T-helper 17 cell (primary cell): ENCODE results near the gene IFI27. TPM values are rescaled to one million over a fixed set of nuclear protein-coding genes. Genes with fewer than 3 reads are reported as not detected.
"Not testable (repeated sequence)": the region's sequence is repeated elsewhere in the genome, so short reads cannot be mapped to it uniquely, and the experiment has no call there.

Source experiments
- ATAC-seq: fragments of 150-1000 bp; cut with Tn5 transposase; 2 replicates; pipeline ENCODE4 v1.10.0; 2021; ENCODE audit warnings: mild to moderate bottlenecking, moderate library complexity
- DNase-seq, 3 donors: peaks; one replicate each; pipeline versions ENCODE4 v3.0.0 to v3.0.0-alpha.2; 2020 to 2021
- H3K9me3 ChIP-seq: one replicate; pipeline ENCODE4 v1.7.0; 2013; ENCODE audit warnings: low read length, mild to moderate bottlenecking; ENCODE audit not compliant: control insufficient read depth, poor library complexity, severe bottlenecking
- H3K27ac Mint-ChIP-seq: one replicate; pipeline ENCODE4 v1.8.0; 2022; ENCODE audit warnings: mild to moderate bottlenecking, moderate library complexity, mixed read lengths
- H3K27me3 Mint-ChIP-seq: one replicate; pipeline ENCODE4 v1.8.0; 2022; ENCODE audit warnings: mixed read lengths
- H3K36me3 Mint-ChIP-seq: one replicate; pipeline ENCODE4 v1.8.0; 2022; ENCODE audit warnings: low read depth, mixed read lengths
- H3K4me1 Mint-ChIP-seq: one replicate; pipeline ENCODE4 v1.8.0; 2022; ENCODE audit warnings: mild to moderate bottlenecking, mixed read lengths
- H3K4me3 Mint-ChIP-seq: one replicate; pipeline ENCODE4 v1.8.0; 2022; ENCODE audit warnings: mild to moderate bottlenecking, moderate library complexity, mixed read lengths
- total RNA-seq, 4 donors: library from RNA in 2 of 4; stranded (reverse) in 2 of 4; gene quantifications; one replicate each; pipeline ENCODE4 v1.2.3 and lab custom pipeline; 2022 to 2026

Gene IFI27
- total RNA-seq (1 to 10 TPM in 1 of 2 donors, under 1 TPM in 1; 0.63 to 1.0 TPM), total RNA-seq (lab: John Stamatoyannopoulos, UW) (0 to 0.38 reads per million in 2 donors)

- Mint-ChIP-seq H3K27ac (no peak within 1 kb of the TSS), H3K36me3 (no peaks in the 10 kb centered on the region), H3K27me3 (peaks cover 30% of the 10 kb centered on the region), H3K4me1 (peaks cover 7% of the 10 kb centered on the region), H3K4me3 (no peak within 1 kb of the TSS)
- no peaks in the 10 kb centered on the region for H3K9me3 ChIP-seq
- ATAC-seq: no peak
- DNase-seq: no peak
Measured at GRCh38 chr14:94110552-94111181, at the start of gene IFI27. TSS of gene IFI27 (plus strand) at chr14:94110736.

- Mint-ChIP-seq H3K27ac (peak overlapping the region; percentile 53), H3K36me3 (peaks cover 12% of the 10 kb centered on the region), H3K4me1 (peaks cover 64% of the 10 kb centered on the region), H3K27me3 (no peaks in the 10 kb centered on the region), H3K4me3 (no peak overlapping the region)
- ATAC-seq (no peak), DNase-seq (no peak)
- no peaks in the 10 kb centered on the region for H3K9me3 ChIP-seq
Measured at GRCh38 chr14:94062344-94062940, 48.1 kb upstream of the IFI27 start.

GRCh38 chr14:94066089-94066676, 44.4 kb upstream of the IFI27 start:
- ATAC-seq (peak; percentile 23), DNase-seq (no peak)
- H3K4me1 Mint-ChIP-seq: peaks cover 70% of the 10 kb centered on the region
- no peaks in the 10 kb centered on the region for H3K27me3 Mint-ChIP-seq
- peaks cover 10% of the 10 kb centered on the region for H3K36me3 Mint-ChIP-seq
- no peaks in the 10 kb centered on the region for H3K9me3 ChIP-seq
- H3K4me3 Mint-ChIP-seq: no peak overlapping the region
- peak overlapping the region; percentile 86 for H3K27ac Mint-ChIP-seq

DNA sequence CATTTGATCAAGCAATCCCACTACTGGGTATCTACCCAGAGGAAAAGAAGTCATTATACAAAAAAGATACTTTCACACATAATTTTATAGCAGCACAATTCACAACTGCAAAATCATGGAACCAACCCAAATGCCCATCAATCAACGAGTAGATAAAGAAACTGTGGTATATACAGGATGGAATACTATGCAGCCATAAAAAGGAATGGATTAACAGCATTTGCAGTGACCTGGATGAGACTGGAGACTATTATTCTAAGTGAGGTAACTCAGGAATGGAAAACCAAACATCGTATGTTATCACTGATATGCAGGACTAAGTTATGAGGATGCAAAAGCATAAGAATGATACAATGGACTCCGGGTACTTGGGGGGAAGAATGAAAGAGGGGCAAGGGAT, 38.5 kb upstream of the IFI27 start:
- not testable (repeated sequence) for H3K36me3 Mint-ChIP-seq, H3K4me3 Mint-ChIP-seq, DNase-seq, ATAC-seq, H3K27ac Mint-ChIP-seq, H3K9me3 ChIP-seq, H3K27me3 Mint-ChIP-seq
- H3K4me1 Mint-ChIP-seq: peaks cover 36% of the 10 kb centered on the region

DNA sequence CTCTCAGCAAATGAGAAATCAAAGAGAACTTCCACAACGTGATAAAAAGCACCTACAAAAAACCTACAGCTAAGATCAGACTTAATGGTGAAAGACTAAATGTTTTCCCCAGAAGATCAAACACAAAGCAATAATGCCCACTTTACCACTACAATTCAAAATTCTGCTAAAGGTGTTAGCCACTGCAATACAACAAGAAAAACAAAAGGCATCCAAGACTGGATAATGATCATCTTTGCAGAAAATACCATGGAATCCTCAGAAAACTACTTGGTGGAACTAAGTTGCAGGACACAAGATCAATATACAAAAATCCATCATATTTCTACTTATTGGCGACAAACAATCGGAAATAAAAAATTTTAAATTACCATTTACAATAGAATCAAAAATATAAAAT, 36.0 kb upstream of the IFI27 start:
- no peaks in the 10 kb centered on the region for H3K9me3 ChIP-seq
- H3K27ac Mint-ChIP-seq: no peak overlapping the region
- H3K27me3 Mint-ChIP-seq: no peaks in the 10 kb centered on the region
- peaks cover 17% of the 10 kb centered on the region for H3K36me3 Mint-ChIP-seq
- no peak for ATAC-seq
- H3K4me1 Mint-ChIP-seq: peaks cover 33% of the 10 kb centered on the region
- DNase-seq: no peak
- H3K4me3 Mint-ChIP-seq: no peak overlapping the region

- Mint-ChIP-seq H3K4me1 (peaks cover 35% of the 10 kb centered on the region), H3K4me3 (peak overlapping the region; percentile 22), H3K27me3 (no peaks in the 10 kb centered on the region), H3K27ac (no peak overlapping the region), H3K36me3 (peaks cover 20% of the 10 kb centered on the region)
- DNase-seq (no peak), ATAC-seq (no peak)
- H3K9me3 ChIP-seq: no peaks in the 10 kb centered on the region
Measured at GRCh38 chr14:94075008-94075407, 35.5 kb upstream of the IFI27 start.

DNA sequence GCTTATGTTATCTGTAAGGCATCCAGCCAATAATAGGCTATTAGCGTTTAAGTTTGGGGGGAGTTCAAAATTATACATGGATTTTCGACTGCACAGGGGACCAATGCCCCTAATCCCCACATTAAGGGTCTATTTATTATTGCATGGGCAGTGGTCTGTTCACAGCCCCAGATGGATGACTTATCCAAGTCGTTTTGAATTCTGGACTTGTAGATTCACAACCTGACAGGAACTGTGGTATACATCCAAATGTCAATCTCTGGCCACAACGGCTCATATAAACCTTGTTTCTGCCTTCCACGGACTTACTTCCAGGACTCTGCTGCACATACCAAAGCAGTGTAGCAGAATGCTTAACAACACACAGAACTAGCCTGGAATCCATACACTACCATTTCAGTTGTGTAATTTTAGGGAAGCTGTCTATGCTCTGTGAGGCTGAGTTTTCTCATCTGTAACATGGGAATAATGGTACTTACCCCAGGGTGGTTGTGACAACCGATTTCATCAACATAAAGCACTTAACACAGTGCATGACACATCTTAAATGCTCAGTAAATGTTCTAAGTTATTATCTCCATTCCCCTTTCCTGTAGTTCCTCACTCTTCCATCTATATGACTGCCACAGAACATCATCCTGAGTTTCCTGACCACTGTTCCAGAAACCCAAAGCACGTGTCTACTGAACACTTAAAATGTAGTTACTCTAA, 33.3 kb upstream of the IFI27 start:
- H3K27ac Mint-ChIP-seq: peak overlapping the region; percentile 99

GRCh38 chr14:94077823-94078222, 32.7 kb upstream of the IFI27 start:
- peak overlapping the region; percentile 99 for H3K27ac Mint-ChIP-seq

More for the DNA sequence above, 33.3 kb upstream of the IFI27 start:
- Mint-ChIP-seq H3K4me3 (peak overlapping the region; percentile 98), H3K4me1 (peaks cover 43% of the 10 kb centered on the region), H3K36me3 (peaks cover 16% of the 10 kb centered on the region), H3K27me3 (no peaks in the 10 kb centered on the region)
- DNase-seq (no peak), ATAC-seq (no peak)
- H3K9me3 ChIP-seq: no peaks in the 10 kb centered on the region

DNA sequence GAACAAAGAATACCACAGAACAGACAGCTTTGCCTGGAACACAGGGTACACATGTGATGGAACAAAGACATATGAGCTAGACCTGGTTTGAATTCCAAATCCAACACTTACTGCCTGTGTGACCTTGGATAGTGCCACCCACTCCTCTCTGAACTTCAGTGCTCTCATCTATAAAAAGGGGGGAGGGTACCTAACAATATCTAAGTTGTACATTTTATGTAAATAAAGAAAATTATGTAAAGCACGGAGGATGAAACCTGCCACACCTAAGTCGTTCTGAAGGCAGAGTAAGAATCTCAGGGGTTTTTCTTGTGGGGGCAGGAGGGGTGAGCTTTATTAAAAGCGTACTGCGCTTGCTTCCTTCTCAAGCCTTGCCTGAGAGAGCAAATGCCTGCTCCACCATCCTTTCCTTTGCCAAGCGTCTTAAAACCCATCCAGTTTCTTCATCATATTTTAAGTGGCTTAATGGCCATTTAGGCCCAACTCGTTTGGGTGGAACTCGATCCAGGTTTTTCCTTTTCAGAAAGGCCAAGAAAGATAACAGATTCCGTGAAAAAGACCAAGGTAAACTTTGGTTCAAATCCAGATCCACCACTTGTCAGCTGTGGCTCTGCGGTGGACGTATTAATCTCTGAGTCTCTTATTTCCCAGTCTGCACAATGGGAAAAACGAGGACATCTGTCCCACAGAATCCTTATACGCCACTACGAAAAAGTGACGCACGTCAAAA, 30.5 kb upstream of the IFI27 start:
- Mint-ChIP-seq H3K27me3 (no peaks in the 10 kb centered on the region), H3K4me3 (peak overlapping the region; percentile 98), H3K36me3 (peaks cover 15% of the 10 kb centered on the region), H3K27ac (peak overlapping the region; percentile 99), H3K4me1 (peaks cover 48% of the 10 kb centered on the region)
- no peaks in the 10 kb centered on the region for H3K9me3 ChIP-seq
- DNase-seq: no peak
- no peak for ATAC-seq

More at GRCh38 chr14:94077823-94078222, 32.7 kb upstream of the IFI27 start:
- DNase-seq (no peak), ATAC-seq (no peak)
- no peaks in the 10 kb centered on the region for H3K9me3 ChIP-seq
- H3K36me3 Mint-ChIP-seq: peaks cover 15% of the 10 kb centered on the region
- peak overlapping the region; percentile 98 for H3K4me3 Mint-ChIP-seq
- H3K27me3 Mint-ChIP-seq: no peaks in the 10 kb centered on the region
- peaks cover 43% of the 10 kb centered on the region for H3K4me1 Mint-ChIP-seq

DNA sequence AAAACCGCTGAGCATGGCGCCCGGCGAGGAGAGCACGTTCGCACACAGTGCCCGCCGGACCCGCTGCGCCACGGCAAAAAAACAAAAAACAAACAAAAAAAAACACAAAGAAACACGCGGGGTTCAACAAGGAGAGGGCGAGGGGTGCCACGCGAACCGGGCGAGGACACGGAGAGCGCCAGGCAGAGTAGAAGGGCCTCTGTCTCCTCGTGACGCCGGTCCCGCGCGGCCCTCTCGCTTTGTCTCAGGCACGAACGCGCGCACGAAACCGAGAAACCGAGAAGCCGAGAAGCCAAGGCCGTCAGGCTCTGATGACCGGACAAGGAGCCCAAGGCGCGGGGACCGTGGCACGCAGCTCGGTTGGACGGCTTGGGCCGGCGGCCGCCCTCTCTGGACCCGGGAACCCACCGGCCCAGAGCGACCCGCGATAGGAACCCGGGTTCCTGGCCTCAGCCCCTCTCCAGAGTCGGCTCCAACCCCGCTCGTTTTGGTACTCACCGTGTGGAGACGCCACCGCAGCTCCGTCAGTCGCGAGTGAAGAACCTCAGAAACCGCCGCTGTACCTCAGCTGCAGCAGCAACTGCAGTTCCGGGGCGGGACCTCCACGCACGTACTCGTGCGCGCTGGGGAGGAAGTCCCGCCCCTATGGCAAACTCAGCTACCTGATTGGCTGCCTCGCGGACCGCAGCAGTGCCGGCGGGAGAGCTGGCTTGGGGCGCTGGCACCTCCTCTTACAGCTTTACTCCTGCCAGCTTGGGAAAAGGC, 29.7 kb upstream of the IFI27 start, which contains the start of the genes DDX24 and IFI27L1:
Gene DDX24 (minus strand): TSS at position 582 of the 765 bp plus-strand sequence. CDS start 1,460 bp downstream, outside the sequence.
Gene IFI27L1 (plus strand): TSS at position 690 of the 765 bp plus-strand sequence. CDS start 15,628 bp downstream, outside the sequence.
- DNase-seq (peak; percentile 92 to 97 (median 94)), ATAC-seq (peak; percentile 94)
- Mint-ChIP-seq H3K36me3 (peaks cover 15% of the 10 kb centered on the region), H3K27ac (peak within 1 kb of the TSS; percentile 99), H3K4me3 (peak within 1 kb of the TSS; percentile 98), H3K27me3 (no peaks in the 10 kb centered on the region), H3K4me1 (peaks cover 45% of the 10 kb centered on the region)
- no peaks in the 10 kb centered on the region for H3K9me3 ChIP-seq

DNA sequence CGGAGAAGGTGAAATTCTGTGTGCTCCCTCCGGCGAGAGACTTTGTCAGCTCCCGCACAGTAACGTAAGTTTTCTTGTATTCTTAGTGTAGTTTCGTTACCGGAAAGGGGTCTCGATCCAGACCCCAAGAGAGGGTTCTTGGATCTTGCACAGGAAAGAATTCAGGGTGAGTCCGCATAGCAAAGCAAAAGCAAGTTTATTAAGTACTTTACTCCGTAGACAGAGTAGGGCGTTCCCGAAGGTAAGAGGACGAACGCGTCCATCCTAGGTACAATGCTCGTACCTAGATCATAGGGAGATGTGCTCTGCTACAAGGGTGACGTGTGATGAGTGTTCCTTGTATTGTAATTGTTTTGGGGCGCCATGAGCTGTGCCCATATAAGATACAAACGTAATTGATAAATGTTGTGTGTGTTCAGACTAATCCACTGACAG, 29.1 kb upstream of the IFI27 start:
- H3K36me3 Mint-ChIP-seq: peaks cover 15% of the 10 kb centered on the region
- no peak for DNase-seq
- peak; percentile 21 for ATAC-seq
- H3K9me3 ChIP-seq: no peaks in the 10 kb centered on the region
- no peaks in the 10 kb centered on the region for H3K27me3 Mint-ChIP-seq
- peak overlapping the region; percentile 99 for H3K27ac Mint-ChIP-seq
- H3K4me3 Mint-ChIP-seq: peak overlapping the region; percentile 98
- H3K4me1 Mint-ChIP-seq: peaks cover 44% of the 10 kb centered on the region

- no peaks in the 10 kb centered on the region for H3K36me3 Mint-ChIP-seq
- H3K9me3 ChIP-seq: no peaks in the 10 kb centered on the region
- DNase-seq (no peak), ATAC-seq (no peak)
- no peak overlapping the region for H3K4me3 Mint-ChIP-seq
- peaks cover 5% of the 10 kb centered on the region for H3K4me1 Mint-ChIP-seq
- H3K27me3 Mint-ChIP-seq: no peaks in the 10 kb centered on the region
- H3K27ac Mint-ChIP-seq: no peak overlapping the region
Measured at GRCh38 chr14:94087891-94088290, 22.6 kb upstream of the IFI27 start.
